ENCODE data around the gene PFN1.
A peak's percentile ranks its signal among the peaks of the same experiment; 100 is the strongest.
"Not testable (repeated sequence)": the region's sequence is repeated elsewhere in the genome, so short reads cannot be mapped to it uniquely, and the experiment has no call there.

PFN1 gene

GRCh38 chr17:4945176-4945943 is 3.0 kb downstream of the PFN1 start:
- DNase-seq: no peak

- no peak for DNase-seq
These were observed 3.7 kb downstream of the PFN1 start for GRCh38 chr17:4944554-4945175.

GRCh38 chr17:4944163-4944553 is 4.2 kb downstream of the PFN1 start:
- DNase-seq: no peak

- no peak for DNase-seq
These were observed 5.4 kb downstream of the PFN1 start for GRCh38 chr17:4942760-4943508.

- no peak for DNase-seq
These were observed 7.1 kb downstream of the PFN1 start for GRCh38 chr17:4941319-4941610.

- no peak for DNase-seq
These were observed 7.6 kb downstream of the PFN1 start for GRCh38 chr17:4940555-4941318.

GRCh38 chr17:4939796-4940554 is 8.4 kb downstream of the PFN1 start, which contains the start of the genes RNF167 and SLC25A11:
Gene RNF167, plus strand, starts transcription at chr17:4940268. Its CDS starts 642 bp downstream, at chr17:4940910.
Gene SLC25A11, minus strand, starts transcription at chr17:4940046. Its CDS starts 136 bp downstream, at chr17:4939910.
- DNase-seq: peak; percentile 81

- no peak for DNase-seq
These were observed 8.9 kb downstream of the PFN1 start for GRCh38 chr17:4939546-4939795.

- no peak for DNase-seq
These were observed 9.4 kb downstream of the PFN1 start for GRCh38 chr17:4938688-4939545.

- DNase-seq: no peak
These were observed 10.2 kb downstream of the PFN1 start for GRCh38 chr17:4938069-4938491.

- no peak for DNase-seq
These were observed 10.8 kb downstream of the PFN1 start for GRCh38 chr17:4937553-4937952.

- no peak for DNase-seq
These were observed 11.9 kb downstream of the PFN1 start for GRCh38 chr17:4936436-4936835.

- DNase-seq: no peak
These were observed 12.7 kb downstream of the PFN1 start for GRCh38 chr17:4935650-4936049.

GRCh38 chr17:4934173-4934979 is 14.0 kb downstream of the PFN1 start:
- no peak for DNase-seq

- DNase-seq: no peak
These were observed 14.7 kb downstream of the PFN1 start for GRCh38 chr17:4933646-4934045.

GRCh38 chr17:4932756-4933155 is 15.6 kb downstream of the PFN1 start:
- no peak for DNase-seq

- DNase-seq: no peak
These were observed 16.4 kb downstream of the PFN1 start, which contains the start of gene GP1BA for GRCh38 chr17:4931963-4932362. Gene GP1BA, plus strand, starts transcription at chr17:4932277. Its CDS starts 328 bp downstream, at chr17:4932605.

- no peak for DNase-seq
These were observed 19.4 kb downstream of the PFN1 start for GRCh38 chr17:4928881-4929280.

GRCh38 chr17:4926577-4927335 is 21.6 kb downstream of the PFN1 start:
- DNase-seq: not testable (repeated sequence)

GRCh38 chr17:4921320-4921719 is 27.0 kb downstream of the PFN1 start:
- no peak for DNase-seq
